ENCODE results near the gene KCNIP4. TPM values are rescaled to one million over a fixed set of nuclear protein-coding genes. Genes with fewer than 3 reads are reported as not detected.

The KCNIP4 gene
- total RNA-seq, 1 donor from 2014 or later, result 30.4 TPM

GRCh38 chr4:20682853-20683252, 1265.7 kb downstream of the KCNIP4 start:
- no peak for TF ChIP-seq CTCF (IDR thresholded peaks at IDR 0.05; ENCODE audit: partially characterized antibody, unreplicated experiment)
- DNase-seq, result no peak
- H3K27ac Mint-ChIP-seq (ENCODE audit: unreplicated experiment), result no peak overlapping the region

GRCh38 chr4:20681271-20681670, 1267.3 kb downstream of the KCNIP4 start:
- TF ChIP-seq CTCF (IDR thresholded peaks at IDR 0.05; ENCODE audit: partially characterized antibody, unreplicated experiment), result no peak
- peaks cover 3% of the 10 kb centered on the region for H3K9me3 Mint-ChIP-seq (ENCODE audit: unreplicated experiment)
- no peak overlapping the region for H3K4me3 Mint-ChIP-seq (ENCODE audit: unreplicated experiment)
- no peaks in the 10 kb centered on the region for H3K27me3 Mint-ChIP-seq (ENCODE audit: unreplicated experiment)
- H3K36me3 Mint-ChIP-seq (ENCODE audit: unreplicated experiment), result peaks cover 4% of the 10 kb centered on the region
- H3K27ac Mint-ChIP-seq (ENCODE audit: unreplicated experiment), result no peak overlapping the region
- no peak for DNase-seq
- H3K4me1 Mint-ChIP-seq (ENCODE audit: low read depth, unreplicated experiment), result peaks cover 15% of the 10 kb centered on the region

More at GRCh38 chr4:20682853-20683252, 1265.7 kb downstream of the KCNIP4 start:
- peaks cover 15% of the 10 kb centered on the region for H3K4me1 Mint-ChIP-seq (ENCODE audit: low read depth, unreplicated experiment)
- no peak overlapping the region for H3K4me3 Mint-ChIP-seq (ENCODE audit: unreplicated experiment)
- H3K36me3 Mint-ChIP-seq (ENCODE audit: unreplicated experiment), result peaks cover 4% of the 10 kb centered on the region
- no peaks in the 10 kb centered on the region for H3K27me3 Mint-ChIP-seq (ENCODE audit: unreplicated experiment)
- H3K9me3 Mint-ChIP-seq (ENCODE audit: unreplicated experiment), result peaks cover 3% of the 10 kb centered on the region

- Mint-ChIP-seq H3K27ac (ENCODE audit: unreplicated experiment) (no peak overlapping the region), H3K4me1 (ENCODE audit: low read depth, unreplicated experiment) (peaks cover 15% of the 10 kb centered on the region), H3K9me3 (ENCODE audit: unreplicated experiment) (peaks cover 3% of the 10 kb centered on the region), H3K36me3 (ENCODE audit: unreplicated experiment) (peaks cover 4% of the 10 kb centered on the region), H3K27me3 (ENCODE audit: unreplicated experiment) (no peaks in the 10 kb centered on the region), H3K4me3 (ENCODE audit: unreplicated experiment) (no peak overlapping the region)
- no peak for DNase-seq
- no peak for TF ChIP-seq CTCF (IDR thresholded peaks at IDR 0.05; ENCODE audit: partially characterized antibody, unreplicated experiment)
Measured at GRCh38 chr4:20680736-20681135, 1267.8 kb downstream of the KCNIP4 start.

GRCh38 chr4:20679951-20680350, 1268.6 kb downstream of the KCNIP4 start:
- Mint-ChIP-seq H3K4me1 (ENCODE audit: low read depth, unreplicated experiment) (peaks cover 15% of the 10 kb centered on the region), H3K36me3 (ENCODE audit: unreplicated experiment) (peaks cover 4% of the 10 kb centered on the region), H3K9me3 (ENCODE audit: unreplicated experiment) (peaks cover 3% of the 10 kb centered on the region), H3K27me3 (ENCODE audit: unreplicated experiment) (no peaks in the 10 kb centered on the region), H3K27ac (ENCODE audit: unreplicated experiment) (no peak overlapping the region), H3K4me3 (ENCODE audit: unreplicated experiment) (no peak overlapping the region)
- no peak for TF ChIP-seq CTCF (IDR thresholded peaks at IDR 0.05; ENCODE audit: partially characterized antibody, unreplicated experiment)
- no peak for DNase-seq

Small RNA genes lying within 50 kb of the gene (microRNA-seq; reads per million reads assigned to microRNA genes)
- gene MIR7978 (ENCODE audit: unreplicated experiment), result 33.5 reads per million, percentile 64 among the genes with 10 or more reads in this experiment

All from glutamatergic neuron (in vitro differentiated cells).